Cardiac fibroblast (primary cell): ENCODE results near the gene NAXE.
A peak's percentile ranks its signal among the peaks of the same experiment; 100 is the strongest.
"Not testable (repeated sequence)": the region's sequence is repeated elsewhere in the genome, so short reads cannot be mapped to it uniquely, and the experiment has no call there.

ENCODE experiments used
- DNase-seq, 2 donors: peaks; one replicate each; pipeline versions ENCODE4 v3.0.0 to v3.0.0-alpha.2; 2010; ENCODE audit warnings: low read depth in 2 of 2
- H3K4me3 ChIP-seq, 2 donors: replicated peaks in 1 of 2; 1 replicate in 1 of 2; 2 replicates in 1 of 2; pipeline ENCODE4 v1.5.1; 2011; ENCODE audit warnings: low read depth in 2 of 2, low read length in 2 of 2, mild to moderate bottlenecking in 2 of 2, moderate library complexity in 1 of 2
- TF ChIP-seq, protein P1 (sequence below): IDR thresholded peaks from one replicate; pipeline ENCODE4 v1.5.1; 2011; ENCODE audit warnings: low read depth, mild to moderate bottlenecking, low read length, inconsistent platforms

Gene NAXE

DNA sequence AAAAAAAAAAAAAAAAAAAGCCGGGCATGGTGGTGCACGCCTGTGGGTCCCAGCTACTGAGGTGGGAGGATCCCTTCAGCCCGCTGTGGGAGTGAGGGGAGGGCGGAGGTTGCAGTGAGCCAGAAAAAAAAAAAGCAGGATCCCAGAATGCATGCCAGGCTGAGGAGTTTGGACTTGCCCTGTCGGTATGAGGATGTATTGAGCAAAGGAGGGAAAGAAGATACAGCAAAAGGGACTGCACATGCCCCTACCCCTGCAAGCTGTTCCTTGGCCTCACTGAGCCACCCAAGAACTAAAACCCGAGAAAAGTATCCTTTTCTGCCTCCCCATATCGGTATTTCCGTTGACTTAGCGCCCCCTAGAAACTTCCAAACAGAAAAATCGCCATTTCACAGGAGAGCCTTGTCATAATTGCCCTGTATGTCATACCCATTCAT lies 11.0 kb downstream of the NAXE start:
- DNase-seq = peak in 1 of 2 donors; percentile 47
- H3K4me3 ChIP-seq = no peak overlapping the region
- TF ChIP-seq, protein P1, sequence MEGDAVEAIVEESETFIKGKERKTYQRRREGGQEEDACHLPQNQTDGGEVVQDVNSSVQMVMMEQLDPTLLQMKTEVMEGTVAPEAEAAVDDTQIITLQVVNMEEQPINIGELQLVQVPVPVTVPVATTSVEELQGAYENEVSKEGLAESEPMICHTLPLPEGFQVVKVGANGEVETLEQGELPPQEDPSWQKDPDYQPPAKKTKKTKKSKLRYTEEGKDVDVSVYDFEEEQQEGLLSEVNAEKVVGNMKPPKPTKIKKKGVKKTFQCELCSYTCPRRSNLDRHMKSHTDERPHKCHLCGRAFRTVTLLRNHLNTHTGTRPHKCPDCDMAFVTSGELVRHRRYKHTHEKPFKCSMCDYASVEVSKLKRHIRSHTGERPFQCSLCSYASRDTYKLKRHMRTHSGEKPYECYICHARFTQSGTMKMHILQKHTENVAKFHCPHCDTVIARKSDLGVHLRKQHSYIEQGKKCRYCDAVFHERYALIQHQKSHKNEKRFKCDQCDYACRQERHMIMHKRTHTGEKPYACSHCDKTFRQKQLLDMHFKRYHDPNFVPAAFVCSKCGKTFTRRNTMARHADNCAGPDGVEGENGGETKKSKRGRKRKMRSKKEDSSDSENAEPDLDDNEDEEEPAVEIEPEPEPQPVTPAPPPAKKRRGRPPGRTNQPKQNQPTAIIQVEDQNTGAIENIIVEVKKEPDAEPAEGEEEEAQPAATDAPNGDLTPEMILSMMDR = peak; percentile 39

DNA sequence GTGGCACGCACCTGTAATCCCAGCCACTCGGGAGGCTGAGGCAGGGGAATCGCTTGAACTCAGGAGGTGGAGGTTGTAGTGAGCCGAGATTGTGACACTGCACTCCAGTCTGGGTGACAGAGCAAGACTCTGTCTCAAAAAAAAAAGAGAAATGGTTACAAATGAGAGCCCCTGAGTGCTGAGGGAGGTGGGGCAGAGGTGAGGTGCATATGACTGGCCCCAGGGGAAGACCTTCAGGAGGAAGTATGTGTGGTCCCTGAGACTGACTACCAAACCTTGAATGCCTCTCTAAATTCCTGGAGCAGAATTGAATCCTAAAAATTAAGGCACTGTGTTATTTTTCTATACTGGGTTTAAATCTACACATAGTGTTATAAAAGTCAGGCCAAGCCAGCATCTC lies 15.8 kb downstream of the NAXE start:
- H3K4me3 ChIP-seq, DNase-seq: not testable (repeated sequence)

DNA sequence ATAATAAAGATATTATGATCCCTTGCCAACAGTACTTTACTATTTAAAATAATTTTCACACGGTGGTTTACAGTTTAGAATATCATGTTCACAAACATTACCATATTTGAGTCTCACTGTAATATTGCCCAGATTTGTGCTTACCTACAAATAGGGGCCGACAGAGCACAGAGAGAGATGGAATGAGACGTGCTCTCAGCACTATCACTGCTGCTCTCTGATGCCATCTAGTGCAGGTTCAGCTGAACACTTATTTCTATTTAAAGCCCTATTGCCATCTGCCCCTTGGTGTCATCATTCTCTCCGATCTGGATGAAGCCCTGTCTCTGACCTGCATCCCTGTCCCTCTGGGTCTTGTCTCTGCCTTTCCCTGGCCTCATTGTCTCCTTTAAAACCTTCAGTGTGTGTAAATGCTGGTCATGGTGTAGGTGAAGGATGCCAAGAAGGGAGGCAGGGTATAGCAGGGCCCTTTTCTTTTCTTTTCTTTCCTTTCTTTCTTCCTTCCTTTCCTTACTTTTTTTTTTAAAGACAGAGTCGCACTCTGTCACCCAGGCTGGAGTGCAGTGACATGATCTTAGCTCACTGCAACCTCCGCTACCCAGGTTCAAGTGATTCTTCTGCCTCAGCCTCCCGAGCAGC lies 16.6 kb downstream of the NAXE start:
- TF ChIP-seq, protein P1 = peak; percentile 84
- DNase-seq = peak; percentile 82 to 83
- H3K4me3 ChIP-seq = no peak overlapping the region

DNA sequence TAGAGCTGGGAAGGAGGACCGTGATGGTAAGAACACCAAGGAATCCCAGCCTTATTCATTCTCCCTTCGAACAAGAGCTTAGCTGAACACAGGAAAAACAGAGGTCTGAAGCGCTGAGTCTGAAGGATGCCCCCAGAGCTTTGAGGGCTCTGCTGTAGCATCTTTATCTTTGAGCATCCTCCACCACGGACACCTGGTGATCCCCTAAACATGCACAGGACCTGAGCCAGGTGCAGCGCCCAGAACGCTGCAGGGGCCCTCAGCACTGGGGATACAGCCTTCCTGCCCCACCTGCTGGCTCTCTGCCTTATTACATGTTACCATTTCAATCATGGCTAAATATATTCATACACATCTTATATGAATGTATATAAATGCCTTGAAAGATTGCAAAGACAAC lies 17.4 kb downstream of the NAXE start:
- H3K4me3 ChIP-seq = no peak overlapping the region
- TF ChIP-seq, protein P1 = peak; percentile 54
- DNase-seq = no peak

DNA sequence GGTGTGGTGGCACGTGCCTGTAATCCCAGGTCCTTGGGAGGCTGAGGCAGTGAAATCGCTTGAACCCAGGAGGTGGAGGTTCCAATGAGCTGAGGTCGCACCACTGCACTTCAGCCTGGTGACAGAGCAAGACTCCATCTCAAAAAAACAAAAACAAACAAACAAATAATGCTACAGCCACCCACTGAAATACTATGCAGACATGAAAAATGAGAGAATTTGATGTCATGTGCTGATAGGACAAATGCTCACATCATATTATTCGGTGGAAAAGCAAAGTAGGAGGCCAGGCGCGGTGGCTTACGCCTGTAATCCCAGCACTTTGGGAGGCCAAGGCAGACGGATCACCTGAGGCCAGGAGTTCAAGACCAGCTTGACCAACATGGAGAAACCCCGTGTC lies 18.5 kb downstream of the NAXE start:
- DNase-seq, H3K4me3 ChIP-seq: not testable (repeated sequence)

DNA sequence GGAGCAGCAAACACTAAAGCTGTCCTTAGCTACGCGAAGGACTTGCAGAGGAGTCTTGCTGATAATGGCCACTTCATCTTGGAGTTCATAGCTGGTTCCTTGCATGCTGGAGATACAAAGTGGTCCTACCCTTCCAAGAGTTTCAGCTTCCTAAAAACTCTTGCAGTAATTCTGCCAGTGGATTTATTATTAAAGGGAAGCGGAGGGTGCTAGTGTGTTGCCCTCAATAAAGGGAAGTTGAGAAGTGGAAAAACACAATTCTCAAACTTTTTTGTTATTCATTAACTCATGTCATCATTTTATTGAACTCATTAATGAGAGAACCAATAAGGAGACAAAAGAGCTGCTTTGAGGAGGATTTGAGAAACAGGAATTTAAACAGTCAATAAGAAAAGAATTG lies 21.1 kb downstream of the NAXE start:
- no peak for DNase-seq
- TF ChIP-seq, protein P1 = no peak

DNA sequence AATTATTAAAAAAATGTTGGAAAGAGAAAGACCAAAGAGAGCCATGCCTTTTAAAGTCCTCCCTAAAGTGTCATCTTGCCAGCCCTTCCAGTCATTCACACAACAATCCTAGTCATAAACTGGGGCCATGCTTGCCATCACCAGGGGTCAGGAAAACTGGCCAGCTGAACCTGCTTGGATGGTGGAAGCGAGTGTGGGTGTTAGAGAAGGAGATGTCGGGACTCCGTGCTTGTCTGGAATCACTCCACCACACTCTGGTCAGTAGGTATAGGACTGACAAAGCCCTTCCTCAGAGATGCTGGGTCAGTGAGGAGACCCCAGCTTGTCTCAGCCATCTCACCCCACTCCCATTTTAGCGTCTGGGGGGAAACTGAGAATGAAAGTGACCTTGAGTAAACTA lies 24.4 kb downstream of the NAXE start:
- DNase-seq = no peak
- no peak overlapping the region for H3K4me3 ChIP-seq
- TF ChIP-seq, protein P1 = no peak

More for the DNA sequence above, 21.1 kb downstream of the NAXE start:
- H3K4me3 ChIP-seq = no peak overlapping the region

DNA sequence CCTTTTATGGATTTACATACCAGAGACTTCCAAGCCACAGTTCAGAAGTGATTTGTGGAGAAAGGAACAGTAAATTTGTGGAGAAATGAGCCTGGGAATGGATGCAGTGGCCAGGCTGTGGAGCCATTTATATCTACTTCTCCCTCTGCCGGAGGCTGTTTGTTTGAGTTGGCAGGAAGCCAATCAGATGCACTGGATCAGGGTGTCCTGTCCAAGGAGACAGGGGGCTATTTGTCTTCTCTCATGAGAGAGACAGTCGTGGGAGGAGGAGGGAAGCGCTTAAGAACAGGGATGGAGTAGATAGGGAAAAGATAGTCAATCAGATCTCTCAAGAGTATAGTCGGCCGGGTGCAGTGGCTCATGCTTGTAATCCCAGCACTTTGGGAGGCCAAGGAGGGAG lies 24.9 kb downstream of the NAXE start:
- peak; percentile 60 to 66 for DNase-seq
- H3K4me3 ChIP-seq = no peak overlapping the region
- TF ChIP-seq, protein P1 = no peak
